ENCODE results near the gene THG1L.

DNA sequence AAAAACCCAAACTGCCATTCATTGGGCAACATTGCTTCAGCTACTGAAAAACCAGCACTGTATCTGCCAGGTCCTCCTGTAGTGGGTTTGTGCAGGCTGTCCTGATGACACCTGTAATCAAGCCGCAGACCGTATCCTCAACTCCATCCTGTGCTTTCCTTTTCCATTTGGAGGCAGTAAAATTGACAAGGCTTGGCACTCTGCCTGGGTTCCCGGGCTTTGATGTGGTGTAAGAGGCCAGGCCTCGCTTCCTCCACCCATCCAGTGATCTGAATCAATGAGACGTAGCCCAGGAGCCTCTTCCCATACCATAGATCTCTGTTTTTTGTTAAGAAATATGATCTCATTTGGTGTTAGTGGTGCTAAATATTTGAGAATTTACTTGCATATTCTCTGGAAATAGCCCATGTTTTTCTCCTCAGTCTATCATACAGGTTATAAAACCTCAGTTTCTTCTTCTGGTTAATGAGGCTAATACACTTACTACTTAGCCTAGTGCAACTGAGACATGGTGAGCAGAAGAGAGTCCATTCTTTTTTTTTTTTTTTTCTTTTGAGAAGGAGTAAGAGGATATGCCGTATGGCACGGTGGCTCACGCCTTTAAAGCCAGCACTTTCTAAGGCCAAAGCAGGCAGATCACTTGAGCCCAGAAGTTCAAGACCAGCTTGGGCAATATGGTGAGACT is 47.0 kb downstream of the THG1L start:
- TF ChIP-seq, protein P1, sequence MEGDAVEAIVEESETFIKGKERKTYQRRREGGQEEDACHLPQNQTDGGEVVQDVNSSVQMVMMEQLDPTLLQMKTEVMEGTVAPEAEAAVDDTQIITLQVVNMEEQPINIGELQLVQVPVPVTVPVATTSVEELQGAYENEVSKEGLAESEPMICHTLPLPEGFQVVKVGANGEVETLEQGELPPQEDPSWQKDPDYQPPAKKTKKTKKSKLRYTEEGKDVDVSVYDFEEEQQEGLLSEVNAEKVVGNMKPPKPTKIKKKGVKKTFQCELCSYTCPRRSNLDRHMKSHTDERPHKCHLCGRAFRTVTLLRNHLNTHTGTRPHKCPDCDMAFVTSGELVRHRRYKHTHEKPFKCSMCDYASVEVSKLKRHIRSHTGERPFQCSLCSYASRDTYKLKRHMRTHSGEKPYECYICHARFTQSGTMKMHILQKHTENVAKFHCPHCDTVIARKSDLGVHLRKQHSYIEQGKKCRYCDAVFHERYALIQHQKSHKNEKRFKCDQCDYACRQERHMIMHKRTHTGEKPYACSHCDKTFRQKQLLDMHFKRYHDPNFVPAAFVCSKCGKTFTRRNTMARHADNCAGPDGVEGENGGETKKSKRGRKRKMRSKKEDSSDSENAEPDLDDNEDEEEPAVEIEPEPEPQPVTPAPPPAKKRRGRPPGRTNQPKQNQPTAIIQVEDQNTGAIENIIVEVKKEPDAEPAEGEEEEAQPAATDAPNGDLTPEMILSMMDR (conservative IDR thresholded peaks at IDR 0.05): no peak
- TF ChIP-seq ZFX (IDR thresholded peaks at IDR 0.05): no peak
